CD4-positive, alpha-beta T cell treated with Interleukin-4 for 1 hour (primary cell): ENCODE results near the gene MEST.
"Not testable (repeated sequence)": the region's sequence is repeated elsewhere in the genome, so short reads cannot be mapped to it uniquely, and the experiment has no call there.

Experiments
- DNase-seq, 2 donors: peaks; one replicate each; pipeline ENCODE4 v3.0.0-alpha.2; 2020 to 2022

Gene MEST

DNA sequence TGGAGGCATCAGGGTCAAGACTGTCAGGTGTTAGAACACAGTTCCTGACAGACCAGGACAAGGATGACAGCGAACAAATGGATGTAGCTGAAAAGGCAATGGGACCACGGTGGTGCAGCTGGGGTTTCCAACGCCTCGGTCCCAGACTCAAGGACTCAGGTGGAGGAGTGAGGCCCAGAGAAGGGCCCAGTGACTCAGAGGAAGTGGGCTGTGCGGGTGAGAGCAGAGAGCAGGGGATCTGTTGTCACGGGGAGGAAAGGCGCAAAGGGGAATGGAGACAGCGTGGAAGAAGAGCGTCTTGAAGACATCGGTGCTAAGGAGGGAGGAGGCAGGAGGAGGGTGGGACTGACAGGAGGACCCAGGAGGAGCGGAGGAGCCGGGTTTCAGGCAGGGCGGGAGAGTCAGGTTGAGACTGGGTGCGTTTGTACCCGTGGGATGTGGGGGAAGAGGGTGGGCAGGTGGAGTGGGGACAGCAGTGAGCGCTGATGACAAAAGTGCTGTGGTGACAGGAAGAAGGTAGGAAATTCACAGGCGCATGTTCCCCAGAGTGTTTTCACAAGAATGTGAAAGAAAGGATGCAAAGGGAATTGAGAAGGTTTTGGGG lies 36.0 kb downstream of the MEST start:
- not testable (repeated sequence) for DNase-seq

- no peak for DNase-seq
Measured at GRCh38 chr7:130529417-130529816, 37.5 kb downstream of the MEST start.

GRCh38 chr7:130537894-130538293 lies 46.0 kb downstream of the MEST start:
- DNase-seq: not testable (repeated sequence)

DNA sequence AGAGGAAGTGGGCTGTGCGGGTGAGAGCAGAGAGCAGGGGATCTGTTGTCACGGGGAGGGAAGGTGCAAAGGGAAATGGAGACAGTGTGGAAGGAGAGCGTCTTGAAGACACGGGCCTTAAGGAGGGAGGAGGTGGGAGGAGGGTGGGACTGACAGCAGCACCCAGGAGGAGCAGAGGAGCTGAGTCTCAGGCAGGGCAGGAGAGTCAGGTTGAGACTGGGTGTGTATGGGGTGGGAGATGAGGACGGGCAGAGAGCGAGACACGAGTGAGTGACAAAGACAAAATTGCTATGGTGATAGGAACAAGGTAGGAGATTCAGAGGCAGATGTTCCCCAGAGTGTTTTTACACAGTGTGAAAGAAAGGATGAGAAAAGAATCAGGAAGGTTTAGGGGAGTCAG lies 49.4 kb downstream of the MEST start:
- not testable (repeated sequence) for DNase-seq

- DNase-seq: not testable (repeated sequence)
Measured at GRCh38 chr7:130542297-130542696, 50.4 kb downstream of the MEST start.

GRCh38 chr7:130543487-130544010 lies 51.7 kb downstream of the MEST start:
- DNase-seq: no peak

DNA sequence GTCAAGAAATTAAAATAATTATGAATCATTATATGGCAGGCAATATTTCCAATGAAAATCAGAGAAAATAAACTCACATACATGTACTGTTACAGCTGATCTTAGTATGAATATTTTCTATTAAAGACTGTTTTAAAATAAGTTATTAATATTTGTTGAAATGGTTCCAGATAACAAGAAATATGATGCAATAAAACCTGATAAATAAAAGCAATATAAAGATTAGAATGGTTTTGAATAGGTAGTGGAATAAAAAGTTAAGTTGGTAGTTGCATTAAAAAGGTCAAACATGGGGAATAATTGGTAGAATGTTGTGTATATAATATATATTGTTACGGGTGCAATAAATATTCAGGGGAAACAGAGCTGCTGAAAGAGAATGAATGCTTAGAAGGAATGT lies 52.5 kb downstream of the MEST start:
- DNase-seq: no peak

DNA sequence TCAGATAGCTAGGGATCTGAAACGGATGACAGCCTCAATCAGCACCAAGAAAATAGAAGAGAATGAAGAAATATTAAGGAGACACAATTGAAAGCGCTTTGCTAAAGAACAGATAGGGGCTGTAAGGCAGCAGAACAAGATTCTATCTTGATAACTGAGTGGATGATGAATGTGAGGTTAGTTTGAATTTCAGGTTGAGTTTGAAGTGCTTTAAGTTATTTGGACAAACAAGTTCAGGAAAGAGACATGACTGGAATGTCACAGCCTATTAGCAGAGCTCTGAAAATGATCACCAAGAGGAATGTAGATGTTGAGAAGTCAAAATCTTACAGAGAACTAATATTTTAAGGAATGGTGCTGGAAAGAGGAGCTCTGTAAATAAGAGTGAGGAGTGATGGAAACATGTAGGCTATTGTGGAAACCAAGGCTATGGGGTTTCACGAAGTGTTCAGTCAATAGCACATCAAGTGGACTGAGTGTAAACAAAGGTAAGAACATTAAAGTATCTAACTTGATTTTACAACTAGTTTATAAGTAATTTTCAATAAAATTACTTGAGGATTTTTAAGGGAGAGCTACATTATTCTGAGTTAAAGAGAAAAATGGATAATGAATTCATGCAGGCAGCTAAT lies 61.6 kb downstream of the MEST start:
- no peak for DNase-seq

DNA sequence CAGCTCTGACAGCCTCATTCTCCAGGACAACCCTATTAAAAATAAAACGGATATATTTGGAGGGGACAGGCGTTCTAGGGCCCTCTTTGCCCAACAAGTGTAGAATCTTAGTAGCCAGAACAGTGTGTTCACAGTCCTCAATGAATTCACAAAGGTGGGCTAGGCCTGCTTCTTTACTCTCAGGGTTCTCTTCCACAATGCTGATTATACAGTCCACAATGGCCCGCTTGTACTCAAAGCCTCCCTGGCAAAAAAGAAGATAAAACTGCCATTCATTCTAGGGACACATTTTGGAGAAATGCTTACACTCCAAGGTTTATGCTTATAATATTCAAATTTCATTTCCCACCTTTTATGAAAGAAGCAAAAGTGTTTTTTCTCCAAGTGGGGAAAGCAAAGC lies 62.6 kb downstream of the MEST start:
- DNase-seq: no peak
